ENCODE results near the gene MBP. TPM values are rescaled to one million over a fixed set of nuclear protein-coding genes. Genes with fewer than 3 reads are reported as not detected.

Gene MBP
- total RNA-seq, 1 experiment from 2014 or later = not detected

GRCh38 chr18:77153404-77153803 lies 20.8 kb upstream of the MBP start:
- Histone ChIP-seq H3K9me3 (ENCODE audit: low read depth, low read length, poor library complexity, severe bottlenecking) (no peaks in the 10 kb centered on the region), H3K36me3 (ENCODE audit: insufficient read depth, low read length, poor library complexity, severe bottlenecking) (no peaks in the 10 kb centered on the region), H3K27me3 (replicated peaks; ENCODE audit: insufficient read depth, low read depth, low read length, poor library complexity) (no peaks in the 10 kb centered on the region), H3K4me1 (ENCODE audit: insufficient read depth, low read length, poor library complexity, severe bottlenecking) (no peaks in the 10 kb centered on the region), H3K4me3 (ENCODE audit: low read depth, low read length, poor library complexity, severe bottlenecking) (no peak overlapping the region), H3K27ac (ENCODE audit: low read depth, low read length, poor library complexity, severe bottlenecking) (no peak overlapping the region)
- TF ChIP-seq EZH2 (IDR thresholded peaks at IDR 0.05; ENCODE audit: borderline replicate concordance, low read depth, low read length, poor library complexity, severe bottlenecking) = no peak
- no peak for TF ChIP-seq CTCF (conservative IDR thresholded peaks at IDR 0.05; ENCODE audit: low read depth, low read length)
- DNase-seq (ENCODE audit: low spot score) = no peak
- POLR2A ChIA-PET (ENCODE audit: low non-redundant PET) = no interaction called here
- BruUV-seq (replicated peaks) = no TSS peak
- CTCF ChIA-PET = no interaction called here
- intact Hi-C loops (cut with micrococcal nuclease; ENCODE audit: unreplicated experiment) = no loop called here

DNA sequence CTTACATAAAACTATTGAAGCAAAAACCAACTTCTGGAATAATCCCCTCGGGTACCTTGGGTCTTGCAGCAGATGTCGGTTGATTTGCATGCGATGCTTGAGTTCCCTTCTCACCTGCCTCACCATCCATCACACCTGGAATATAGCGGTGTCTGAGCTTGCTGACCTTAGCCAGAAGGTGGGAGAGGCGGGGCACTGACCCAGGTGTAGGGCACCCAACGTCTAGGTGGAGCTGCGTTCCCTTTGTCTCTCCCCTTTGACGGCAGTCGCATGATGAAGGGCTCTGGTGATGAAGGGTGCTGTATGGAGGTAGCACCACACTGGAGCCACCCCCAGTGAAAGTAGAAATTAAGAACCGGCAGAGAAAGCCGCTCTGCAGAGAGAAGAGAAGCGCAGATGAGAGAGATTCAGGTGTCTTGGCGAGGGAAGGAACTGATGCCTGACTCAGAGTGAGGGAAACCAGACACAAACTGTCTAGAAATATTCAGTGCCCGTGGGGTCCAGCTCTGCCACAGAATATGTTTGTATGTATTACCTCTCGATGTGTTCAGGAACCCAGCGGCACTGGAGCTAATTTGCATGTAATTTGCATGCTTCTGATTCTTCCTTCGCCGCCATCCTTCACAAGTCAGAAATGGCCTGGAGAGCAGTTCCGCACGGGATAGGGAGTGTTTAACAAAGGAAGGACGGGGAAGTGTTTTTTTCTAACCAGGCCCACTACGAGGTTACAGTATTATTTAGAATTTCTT lies 19.4 kb upstream of the MBP start:
- no peak for TF ChIP-seq EZH2 (IDR thresholded peaks at IDR 0.05; ENCODE audit: borderline replicate concordance, low read depth, low read length, poor library complexity, severe bottlenecking)
- intact Hi-C loops (cut with micrococcal nuclease; ENCODE audit: unreplicated experiment) = no loop called here
- Histone ChIP-seq H3K4me3 (ENCODE audit: low read depth, low read length, poor library complexity, severe bottlenecking) (no peak overlapping the region), H3K36me3 (ENCODE audit: insufficient read depth, low read length, poor library complexity, severe bottlenecking) (no peaks in the 10 kb centered on the region), H3K27ac (ENCODE audit: low read depth, low read length, poor library complexity, severe bottlenecking) (no peak overlapping the region), H3K4me1 (ENCODE audit: insufficient read depth, low read length, poor library complexity, severe bottlenecking) (no peaks in the 10 kb centered on the region), H3K27me3 (replicated peaks; ENCODE audit: insufficient read depth, low read depth, low read length, poor library complexity) (no peaks in the 10 kb centered on the region), H3K9me3 (ENCODE audit: low read depth, low read length, poor library complexity, severe bottlenecking) (no peaks in the 10 kb centered on the region)
- BruUV-seq (replicated peaks) = no TSS peak
- ChIA-PET POLR2A (ENCODE audit: low non-redundant PET) (no interaction called here), CTCF (no interaction called here)
- DNase-seq (ENCODE audit: low spot score) = no peak

GRCh38 chr18:77151033-77151771 lies 18.6 kb upstream of the MBP start:
- no TSS peak for BruUV-seq (replicated peaks)

More at GRCh38 chr18:77151033-77151771, 18.6 kb upstream of the MBP start:
- no peaks in the 10 kb centered on the region for H3K4me1 ChIP-seq (ENCODE audit: insufficient read depth, low read length, poor library complexity, severe bottlenecking)
- H3K36me3 ChIP-seq (ENCODE audit: insufficient read depth, low read length, poor library complexity, severe bottlenecking) = no peaks in the 10 kb centered on the region
- TF ChIP-seq CTCF (conservative IDR thresholded peaks at IDR 0.05; ENCODE audit: low read depth, low read length) (no peak), EZH2 (IDR thresholded peaks at IDR 0.05; ENCODE audit: borderline replicate concordance, low read depth, low read length, poor library complexity, severe bottlenecking) (no peak)
- ChIA-PET POLR2A (ENCODE audit: low non-redundant PET) (no interaction called here), CTCF (no interaction called here)
- no peak for DNase-seq (ENCODE audit: low spot score)
- intact Hi-C loops (cut with micrococcal nuclease; ENCODE audit: unreplicated experiment) = no loop called here
- H3K4me3 ChIP-seq (ENCODE audit: low read depth, low read length, poor library complexity, severe bottlenecking) = no peak overlapping the region
- no peaks in the 10 kb centered on the region for H3K9me3 ChIP-seq (ENCODE audit: low read depth, low read length, poor library complexity, severe bottlenecking)
- no peaks in the 10 kb centered on the region for H3K27me3 ChIP-seq (replicated peaks; ENCODE audit: insufficient read depth, low read depth, low read length, poor library complexity)
- no peak overlapping the region for H3K27ac ChIP-seq (ENCODE audit: low read depth, low read length, poor library complexity, severe bottlenecking)
